Fibroblast of pulmonary artery (primary cell): Measurements from ENCODE around the gene FBXW5.

Experiments used
- DNase-seq: peaks from one replicate; pipeline ENCODE4 v3.0.0-alpha.2; 2010; ENCODE audit warnings: low read depth
- H3K4me3 ChIP-seq: replicated peaks from 2 replicates; pipeline ENCODE4 v1.5.1; 2011; ENCODE audit warnings: low read depth, mild to moderate bottlenecking, control low read depth, low read length, moderate library complexity
- CTCF ChIP-seq: IDR thresholded peaks from 2 replicates; pipeline ENCODE4 v1.5.1; 2011; ENCODE audit warnings: mild to moderate bottlenecking, control low read depth, low read length, inconsistent platforms; ENCODE audit errors: missing control alignments

FBXW5 gene

DNA sequence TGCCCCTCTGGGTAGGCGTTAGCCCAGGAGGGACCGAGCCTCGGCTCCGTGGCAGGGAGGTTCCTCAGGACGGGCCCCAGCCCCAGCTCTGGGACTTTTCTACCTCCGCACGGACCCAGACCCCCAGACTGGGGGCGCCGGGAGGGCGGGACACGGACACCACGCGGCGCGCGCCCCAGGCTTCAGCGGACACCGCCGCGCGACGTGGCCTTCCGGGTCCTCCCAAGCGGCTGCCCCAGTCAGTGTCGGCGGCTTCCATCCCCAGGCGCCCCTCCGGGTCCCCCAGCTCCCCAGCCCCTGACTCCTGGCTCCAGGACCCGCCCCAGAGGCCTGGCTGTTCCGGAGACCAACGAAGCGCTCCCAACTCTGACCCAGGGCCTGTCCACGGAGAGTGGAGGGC is 41.3 kb upstream of the FBXW5 start:
- no peak overlapping the region for H3K4me3 ChIP-seq
- TF ChIP-seq CTCF = no peak

DNA sequence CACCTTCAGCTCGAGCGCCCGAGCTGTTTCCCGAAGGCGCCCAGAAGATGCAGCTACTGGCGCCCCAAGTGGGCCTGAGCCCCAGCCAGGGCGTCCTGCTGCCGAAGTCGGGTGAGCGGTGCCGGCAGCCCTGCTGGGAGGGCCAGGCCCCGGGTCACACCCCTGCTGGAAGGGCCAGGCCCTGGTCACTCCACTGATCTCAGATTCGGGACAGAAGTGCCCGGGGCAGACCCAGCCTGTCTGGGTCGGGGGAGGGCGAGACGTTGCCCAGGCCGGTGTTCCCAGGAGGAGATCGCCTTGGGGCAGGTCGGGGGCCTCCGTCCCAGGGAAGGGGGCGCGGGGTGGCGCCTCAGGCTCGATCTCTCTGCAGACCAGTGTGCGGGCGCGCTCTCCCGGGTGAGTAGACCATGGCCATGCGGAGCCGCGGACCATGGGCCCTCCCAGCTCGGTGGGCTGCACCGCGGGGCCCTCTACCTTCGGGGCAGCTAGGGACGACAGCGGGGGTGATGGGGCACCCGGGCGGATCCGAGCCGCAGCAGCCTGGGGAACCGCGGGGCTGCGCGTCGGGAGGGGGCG is 40.6 kb upstream of the FBXW5 start:
- no peak for TF ChIP-seq CTCF
- DNase-seq = no peak
- H3K4me3 ChIP-seq = no peak overlapping the region

More for the DNA sequence above, 41.3 kb upstream of the FBXW5 start:
- no peak for DNase-seq

- DNase-seq = no peak
- no peak overlapping the region for H3K4me3 ChIP-seq
- TF ChIP-seq CTCF = no peak
These were observed 40.0 kb upstream of the FBXW5 start for GRCh38 chr9:136984464-136985026.

GRCh38 chr9:136983656-136984314 is 39.2 kb upstream of the FBXW5 start:
- DNase-seq = no peak
- no peak overlapping the region for H3K4me3 ChIP-seq
- TF ChIP-seq CTCF = no peak

DNA sequence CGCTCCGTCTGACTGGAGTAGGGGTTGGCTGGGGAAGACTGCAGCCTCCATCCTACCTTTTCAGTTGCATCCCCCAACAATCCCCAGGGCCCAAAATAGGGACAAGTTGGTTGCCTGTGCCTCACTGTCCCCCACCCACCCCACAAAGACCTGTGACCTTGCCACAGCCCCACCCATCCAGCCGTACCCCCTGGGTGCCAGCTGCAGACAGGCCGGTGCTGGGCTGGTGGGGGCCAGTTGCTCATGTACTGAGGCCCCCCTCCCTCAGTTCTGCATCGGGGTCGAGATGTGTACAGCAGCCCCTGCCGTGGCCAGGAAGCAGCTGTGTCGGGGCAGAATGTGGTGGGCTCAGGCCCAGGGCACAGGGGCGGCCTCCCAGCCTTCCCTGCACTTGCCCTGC is 38.6 kb upstream of the FBXW5 start:
- H3K4me3 ChIP-seq = no peak overlapping the region
- TF ChIP-seq CTCF = no peak
- DNase-seq = no peak

DNA sequence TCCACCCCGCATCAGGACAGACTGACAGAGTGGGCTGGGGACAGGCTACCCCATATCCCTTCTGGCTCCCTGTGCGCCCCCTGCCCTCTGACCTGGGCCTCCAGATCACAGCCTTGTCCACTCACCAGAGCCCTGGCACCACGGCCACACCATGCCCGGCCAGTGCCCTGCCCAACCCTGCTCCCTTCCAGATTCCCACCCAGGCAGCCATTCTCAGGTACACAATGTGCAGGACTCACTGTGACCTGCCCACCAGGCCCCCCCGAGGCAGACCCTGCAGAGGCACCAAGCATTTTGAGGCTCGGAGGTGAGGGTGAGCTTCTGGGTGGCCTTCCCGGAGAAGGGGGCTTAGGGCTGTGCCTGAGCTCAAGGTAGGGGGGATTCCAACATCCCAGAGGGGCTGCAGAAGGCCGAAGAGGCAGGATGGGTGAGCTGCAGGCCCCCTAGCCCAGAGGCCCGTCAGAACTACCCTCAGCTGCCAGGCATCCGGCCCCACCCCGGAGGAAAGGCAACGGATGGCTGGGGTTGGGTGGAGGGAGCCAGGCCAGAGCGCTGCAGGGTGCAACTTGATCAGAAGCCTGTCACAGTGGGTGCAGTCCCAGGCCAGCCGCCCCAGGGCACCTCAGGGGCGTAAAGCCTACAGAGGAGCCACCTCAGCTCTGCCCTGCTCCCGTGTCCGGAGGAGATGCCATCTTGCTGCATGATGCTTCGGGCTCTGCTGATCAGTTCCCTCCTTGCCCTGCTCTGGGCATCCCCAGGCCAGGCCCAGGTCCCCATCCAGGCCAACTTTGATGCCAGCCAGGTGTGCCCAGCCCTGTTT is 37.9 kb upstream of the FBXW5 start, which contains the start of gene LCNL1:
TSS of gene LCNL1 (plus strand) at position 762 of the 820 bp plus-strand sequence. CDS start 594 bp downstream, outside the sequence.
- no peak for DNase-seq
- TF ChIP-seq CTCF = no peak
- no peak within 1 kb of the TSS for H3K4me3 ChIP-seq
